Neural cell (in vitro differentiated cells): ENCODE data around the gene AK5.

Source experiments
- EZH2 ChIP-seq: fragments of 200-600, 300-800 bp; shearing (Covaris generic), sonication (generic); IDR thresholded peaks from 2 replicates; pipeline ENCODE4 v1.6.1; 2014; ENCODE audit warnings: antibody characterized with exemption, low read length, borderline replicate concordance, mild to moderate bottlenecking; ENCODE audit not compliant: insufficient read depth, poor library complexity, severe bottlenecking
- POLR2AphosphoS5 ChIP-seq: IDR thresholded peaks from 2 replicates; pipeline ENCODE4 v1.6.1; 2012
- RAD21 ChIP-seq: fragments of 450-650 bp; conservative IDR thresholded peaks from 2 replicates; pipeline ENCODE4 v1.6.1; 2014; ENCODE audit warnings: antibody characterized with exemption, mild to moderate bottlenecking, moderate library complexity
- TF ChIP-seq, protein P1 (sequence below): fragments of 450-650 bp; IDR thresholded peaks from 2 replicates; pipeline ENCODE4 v1.5.1; 2014; ENCODE audit warnings: antibody characterized with exemption, mild to moderate bottlenecking, moderate library complexity; ENCODE audit not compliant: poor library complexity, severe bottlenecking

DNA sequence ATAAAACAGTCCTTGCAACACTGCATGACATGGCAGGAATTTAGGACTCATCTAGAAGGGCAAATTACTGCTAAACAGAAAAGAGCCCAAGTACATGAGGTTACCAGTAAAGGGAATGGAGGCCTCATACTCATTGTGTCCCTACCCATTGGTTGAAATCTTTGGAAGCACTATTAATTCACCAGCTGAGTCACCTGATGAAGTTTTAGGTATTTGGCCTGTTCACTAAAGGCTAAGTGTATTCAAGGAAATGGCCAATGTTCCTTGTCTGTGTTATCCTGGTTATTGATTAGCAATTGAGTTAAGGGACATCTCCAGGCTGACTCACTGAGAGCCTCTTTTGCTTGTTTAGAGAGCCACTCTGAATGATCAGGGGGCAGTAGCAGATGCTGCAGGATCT lies 212.2 kb downstream of the AK5 start:
- TF ChIP-seq, protein P1, sequence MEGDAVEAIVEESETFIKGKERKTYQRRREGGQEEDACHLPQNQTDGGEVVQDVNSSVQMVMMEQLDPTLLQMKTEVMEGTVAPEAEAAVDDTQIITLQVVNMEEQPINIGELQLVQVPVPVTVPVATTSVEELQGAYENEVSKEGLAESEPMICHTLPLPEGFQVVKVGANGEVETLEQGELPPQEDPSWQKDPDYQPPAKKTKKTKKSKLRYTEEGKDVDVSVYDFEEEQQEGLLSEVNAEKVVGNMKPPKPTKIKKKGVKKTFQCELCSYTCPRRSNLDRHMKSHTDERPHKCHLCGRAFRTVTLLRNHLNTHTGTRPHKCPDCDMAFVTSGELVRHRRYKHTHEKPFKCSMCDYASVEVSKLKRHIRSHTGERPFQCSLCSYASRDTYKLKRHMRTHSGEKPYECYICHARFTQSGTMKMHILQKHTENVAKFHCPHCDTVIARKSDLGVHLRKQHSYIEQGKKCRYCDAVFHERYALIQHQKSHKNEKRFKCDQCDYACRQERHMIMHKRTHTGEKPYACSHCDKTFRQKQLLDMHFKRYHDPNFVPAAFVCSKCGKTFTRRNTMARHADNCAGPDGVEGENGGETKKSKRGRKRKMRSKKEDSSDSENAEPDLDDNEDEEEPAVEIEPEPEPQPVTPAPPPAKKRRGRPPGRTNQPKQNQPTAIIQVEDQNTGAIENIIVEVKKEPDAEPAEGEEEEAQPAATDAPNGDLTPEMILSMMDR: no peak
- TF ChIP-seq RAD21 (no peak), EZH2 (no peak), POLR2AphosphoS5 (no peak)
